IPS-NIHi7 (cell line): Measurements from ENCODE around the gene HNRNPC.
A peak's percentile ranks its signal among the peaks of the same experiment; 100 is the strongest.

Experiments
- DNase-seq: peaks from one replicate; pipeline ENCODE4 v3.0.0; 2012; ENCODE audit warnings: mixed read lengths; ENCODE audit errors: extremely low spot score

HNRNPC gene

DNA sequence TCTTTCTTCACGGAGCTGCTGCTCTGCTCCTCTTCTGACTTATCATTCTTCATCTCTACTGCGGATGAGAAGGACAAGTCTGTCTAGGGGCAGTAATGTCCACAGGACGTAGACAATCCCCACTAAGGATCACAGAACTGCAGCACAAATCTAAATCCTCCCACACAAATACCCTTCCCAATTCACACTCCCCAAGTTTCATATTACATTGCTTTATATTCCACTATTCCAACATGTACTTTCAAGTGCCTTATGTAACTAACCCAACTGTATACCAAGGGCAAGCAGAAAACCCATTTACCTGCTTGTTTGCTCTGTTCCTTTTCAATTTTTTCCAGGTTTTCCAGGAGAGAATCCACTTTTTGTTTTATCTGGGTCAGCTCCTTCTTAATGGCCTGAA is 57.7 kb downstream of the HNRNPC start:
- no peak for DNase-seq

DNA sequence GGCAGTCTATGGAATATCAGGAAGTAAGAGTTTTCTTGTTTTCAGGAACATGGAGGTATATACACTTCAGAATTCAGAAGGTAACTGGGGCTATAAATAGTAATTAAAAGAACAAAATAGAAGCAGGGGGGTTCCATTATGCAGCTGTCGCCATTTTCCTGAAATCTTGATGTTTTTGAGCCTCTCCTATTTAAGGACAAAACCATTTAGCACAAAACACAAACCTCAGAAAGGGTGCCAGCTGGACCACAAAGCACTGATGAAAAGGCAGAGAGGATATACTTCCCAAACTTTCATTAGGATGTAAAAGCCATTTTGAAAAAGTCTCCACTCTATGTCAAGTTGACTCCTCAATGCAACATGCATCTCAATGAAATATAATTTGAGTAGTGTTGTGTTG is 59.2 kb downstream of the HNRNPC start:
- DNase-seq, result no peak

DNA sequence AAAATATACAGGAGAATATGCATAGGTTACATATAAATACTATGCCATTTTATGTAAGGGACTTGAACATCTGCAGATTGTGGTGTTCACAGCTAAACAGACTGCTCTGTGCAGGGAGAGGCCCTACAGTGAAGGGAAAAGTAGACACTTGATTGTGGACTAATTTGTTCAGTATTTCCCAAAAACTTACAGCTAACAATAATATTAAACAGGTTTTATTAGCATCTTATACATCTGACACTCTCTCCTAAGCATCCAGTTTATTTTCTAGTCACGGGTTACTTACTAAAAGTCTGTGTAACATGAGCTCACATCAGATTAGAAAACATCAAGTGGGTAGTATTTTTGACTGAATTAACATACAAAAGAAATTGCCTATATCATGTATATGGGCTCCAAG is 60.1 kb downstream of the HNRNPC start:
- no peak for DNase-seq

DNA sequence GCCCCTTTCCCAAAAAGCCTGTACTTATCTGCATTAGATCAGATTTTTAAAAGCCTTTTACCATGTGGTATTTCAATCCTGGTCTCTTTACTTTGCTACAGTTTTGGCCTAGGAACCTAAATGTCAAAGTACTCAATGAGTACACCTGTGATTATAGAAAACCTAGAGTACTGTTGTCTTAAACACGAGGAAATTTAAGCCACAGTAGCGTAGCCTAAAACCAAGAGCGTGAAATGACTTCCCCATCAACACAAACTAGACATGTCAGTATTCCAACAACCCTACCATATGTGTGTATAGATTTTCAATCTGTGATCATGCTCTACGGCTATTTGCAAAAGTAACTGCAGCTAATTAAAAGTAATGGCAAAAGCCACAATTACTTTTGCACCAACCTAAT is 60.7 kb downstream of the HNRNPC start:
- DNase-seq, result no peak

DNA sequence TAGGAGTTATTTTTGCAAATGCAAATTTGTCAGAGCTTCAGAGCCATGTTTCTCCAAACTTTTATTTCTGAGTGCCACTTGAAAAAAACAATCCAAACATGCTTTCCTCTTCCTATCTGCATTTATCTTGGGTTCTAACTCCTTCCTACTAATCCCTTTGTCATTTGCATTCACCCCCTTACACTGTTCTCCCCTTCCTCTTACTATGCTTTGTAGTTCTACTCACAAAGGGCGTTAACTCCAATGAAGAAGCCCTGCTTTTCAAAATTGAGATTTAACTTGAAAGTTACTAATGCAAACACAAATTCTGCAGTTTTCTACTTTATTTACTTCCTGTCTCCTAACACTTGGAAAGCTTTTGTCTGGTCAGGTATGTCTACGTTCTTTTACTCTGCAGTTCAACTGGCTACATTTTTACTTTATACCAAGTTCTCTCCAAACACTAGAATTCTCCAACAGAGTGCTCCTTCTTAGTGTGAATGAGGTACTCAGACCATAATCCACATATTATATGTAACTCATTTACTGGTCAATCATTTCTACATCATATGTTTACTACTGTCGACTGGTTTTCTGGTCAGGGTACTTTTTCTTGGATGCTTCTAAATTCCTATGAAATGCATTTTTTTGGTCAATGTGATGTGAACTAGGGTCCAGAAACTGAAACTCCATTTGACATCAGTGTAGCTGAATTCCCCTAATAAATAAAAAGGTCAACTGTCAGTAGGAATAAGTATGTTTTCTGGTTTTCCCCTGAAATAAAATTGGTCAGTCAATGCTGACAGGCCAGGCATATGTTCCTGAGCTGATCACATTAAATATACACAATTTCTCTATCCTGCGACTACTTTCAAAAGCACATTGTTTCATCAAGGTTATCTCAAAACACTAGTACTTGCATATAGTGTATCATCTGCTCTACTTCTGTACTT is 62.2 kb downstream of the HNRNPC start:
- no peak for DNase-seq

DNA sequence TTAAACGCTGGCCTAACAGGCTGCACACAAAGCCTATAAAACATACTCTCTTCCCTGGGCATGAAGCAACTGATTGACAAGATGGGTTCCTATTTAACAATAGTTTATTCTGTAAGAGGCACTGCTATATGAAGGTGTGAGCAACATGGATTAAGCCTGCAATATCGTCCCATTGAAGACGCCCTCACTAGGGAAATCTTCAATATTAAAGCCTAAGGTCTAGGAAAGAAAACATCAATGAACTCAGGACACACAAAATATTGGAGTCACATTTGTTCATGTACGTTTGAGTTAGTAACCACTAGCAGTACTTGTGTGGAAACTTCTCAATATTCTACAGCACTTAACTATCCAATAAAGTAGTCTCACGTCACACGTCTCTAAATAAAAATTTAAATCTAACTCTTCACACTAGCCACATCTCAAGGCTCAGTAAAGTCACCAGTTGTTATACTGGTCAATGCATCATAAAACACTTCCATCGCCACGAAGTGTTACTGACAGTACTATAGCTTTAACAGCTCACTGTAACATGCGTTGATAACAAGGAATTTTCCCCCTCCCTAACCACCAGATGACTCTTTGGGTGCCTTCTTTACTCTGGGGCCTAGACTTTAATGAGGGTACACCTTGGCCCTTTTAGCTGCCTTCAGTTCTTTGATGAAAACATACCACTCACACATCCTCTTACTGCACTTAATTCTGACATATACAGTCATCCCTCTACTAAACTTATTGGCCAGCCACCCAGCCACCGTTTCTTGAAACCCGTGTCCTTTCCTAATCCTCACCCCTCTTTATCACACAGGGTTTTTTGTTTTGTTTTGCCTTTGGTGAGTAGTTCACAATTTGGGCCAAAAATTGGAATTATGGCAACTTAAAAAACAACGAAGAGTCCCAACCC is 63.3 kb downstream of the HNRNPC start:
- DNase-seq, result no peak

DNA sequence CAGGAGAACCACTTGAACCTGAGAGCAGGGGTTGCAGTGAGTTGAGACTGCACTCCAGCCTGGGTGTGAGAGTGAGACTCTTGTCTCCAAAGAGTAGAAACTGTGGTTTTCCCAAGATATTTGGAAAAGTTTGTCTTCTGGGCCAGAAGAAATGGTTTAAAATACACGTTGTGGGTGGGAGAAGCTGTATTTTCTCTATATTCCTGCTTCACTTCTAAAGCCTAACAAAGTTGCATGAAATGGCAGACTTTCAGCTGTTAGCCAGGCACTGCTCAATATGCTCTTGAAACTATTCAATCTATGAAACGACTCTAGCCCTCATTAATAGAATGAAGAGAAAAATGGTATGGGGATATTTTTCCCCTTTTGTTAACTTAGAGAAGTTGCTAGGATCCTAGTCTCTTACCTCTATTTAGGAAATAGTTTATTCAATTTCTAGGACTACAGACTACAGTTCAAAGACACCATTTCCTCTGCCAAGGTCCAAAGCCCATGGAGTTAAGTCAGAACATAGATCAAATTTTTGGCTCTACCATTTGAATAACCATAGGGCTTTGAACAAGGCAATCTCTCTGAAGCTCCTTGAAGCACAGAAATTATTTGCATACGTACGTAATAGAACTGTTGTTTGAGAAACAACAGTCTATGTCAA is 64.1 kb downstream of the HNRNPC start:
- no peak for DNase-seq

DNA sequence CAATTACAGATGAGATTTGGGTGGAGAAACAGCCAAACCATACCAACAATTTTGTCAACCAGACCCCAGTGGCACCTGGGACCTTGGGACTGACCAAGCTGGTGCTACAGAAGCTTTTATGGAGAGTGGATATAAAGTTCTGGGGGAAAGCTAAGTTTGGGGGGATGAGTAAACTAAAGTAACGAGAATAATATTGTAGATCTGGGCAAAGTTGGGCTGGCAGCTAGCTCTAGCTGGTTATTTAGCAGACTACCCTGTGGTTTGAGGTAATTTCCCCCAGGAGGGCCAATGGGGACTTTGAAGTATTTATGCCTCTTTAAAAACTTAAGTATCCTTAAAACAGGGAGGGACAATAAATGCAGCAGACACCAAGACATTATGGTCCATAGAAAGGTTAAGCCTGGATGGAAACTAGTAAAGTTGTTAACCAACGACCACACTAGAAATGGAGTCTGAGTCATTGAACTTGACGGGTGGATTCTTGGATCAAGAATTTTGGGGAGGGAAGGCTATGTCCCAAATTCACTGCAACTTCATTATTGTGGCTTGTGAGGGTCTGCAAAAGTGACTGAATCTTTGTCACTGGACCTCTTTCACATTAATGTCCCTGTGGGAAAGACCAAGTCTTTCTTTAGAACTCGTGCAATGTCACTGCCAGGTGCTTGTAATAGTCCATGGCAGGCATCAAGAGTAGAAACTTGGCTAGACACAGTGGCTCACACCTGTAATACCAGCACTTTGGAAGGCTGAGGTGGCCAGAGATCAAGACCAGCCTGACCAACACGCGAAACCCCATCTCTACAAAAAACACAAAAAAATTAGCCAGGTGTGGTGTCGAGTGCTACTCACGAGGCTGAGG is 64.8 kb downstream of the HNRNPC start:
- DNase-seq, result no peak

DNA sequence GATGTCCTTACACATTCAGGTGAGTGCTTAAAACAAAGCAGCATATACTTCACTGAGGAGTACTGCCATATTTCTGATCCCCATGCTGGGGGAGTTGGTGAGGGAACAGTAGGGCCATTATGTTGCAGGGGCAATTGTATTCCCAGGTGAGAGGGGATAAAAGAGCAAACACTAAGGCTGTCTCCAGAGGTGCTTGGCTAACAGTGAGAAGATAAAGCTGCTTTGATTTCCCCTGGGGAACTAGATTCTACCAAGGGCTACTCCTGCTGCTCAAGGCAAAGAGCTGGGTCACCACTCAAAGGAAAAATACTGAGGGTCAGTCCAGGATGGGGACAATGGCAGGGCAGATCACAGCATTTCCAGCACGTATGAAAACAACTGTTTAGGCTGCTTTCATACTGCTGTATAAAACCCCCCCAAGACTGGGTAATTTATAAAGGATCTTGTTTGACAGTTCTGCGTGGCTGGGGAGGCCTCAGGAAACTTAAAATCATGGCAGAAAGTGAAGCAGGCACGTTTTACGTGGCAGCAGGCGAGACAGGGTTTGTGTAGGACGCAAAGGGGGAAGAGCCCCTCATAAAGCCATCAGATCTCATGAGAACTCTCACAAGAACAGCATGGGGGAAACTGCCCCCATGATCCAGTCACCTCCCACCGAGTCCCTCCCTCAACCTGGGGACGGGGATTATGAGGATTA is 65.6 kb downstream of the HNRNPC start:
- peak; percentile 18 for DNase-seq

DNA sequence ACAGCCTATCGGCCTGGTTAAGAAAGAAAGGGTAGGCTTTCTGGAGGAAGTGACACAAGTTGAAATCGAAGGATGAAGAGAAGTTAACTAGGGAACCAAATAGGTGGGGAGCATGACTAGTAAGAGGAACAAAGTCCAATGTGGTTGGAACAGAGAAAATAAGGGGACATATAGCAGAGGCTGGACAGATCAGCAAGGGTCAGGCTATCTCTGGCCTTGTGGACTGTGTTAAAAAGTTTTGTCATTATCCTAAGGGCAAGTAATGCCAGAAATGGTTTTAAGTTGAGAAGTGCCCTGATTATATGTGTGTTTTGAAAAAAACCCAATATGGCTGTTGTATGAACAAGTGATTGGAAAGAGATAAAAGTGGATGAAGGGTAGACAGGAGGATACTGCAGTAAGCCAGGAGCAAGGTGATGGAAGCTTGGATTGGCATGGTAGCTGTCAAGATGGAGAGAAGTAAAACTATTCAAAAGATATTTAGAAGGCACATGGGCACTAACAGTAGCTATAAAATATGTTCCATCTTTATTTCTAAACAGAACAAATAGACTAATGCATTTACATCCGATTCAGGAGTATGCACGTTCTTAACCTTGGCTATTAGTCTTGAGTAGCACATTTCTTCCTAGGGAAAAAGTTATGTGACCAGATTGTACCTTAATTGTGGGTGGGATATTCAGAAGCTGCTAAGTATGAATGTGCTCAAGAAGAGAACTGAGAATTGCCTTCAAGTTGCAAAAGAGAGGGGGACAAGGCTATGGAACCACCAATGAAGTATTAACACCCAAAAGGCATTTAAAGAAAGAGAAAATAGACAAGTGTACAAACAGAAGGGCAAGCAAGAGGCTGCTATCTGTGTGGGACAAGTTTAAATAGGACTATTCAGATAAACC is 66.5 kb downstream of the HNRNPC start:
- no peak for DNase-seq

DNA sequence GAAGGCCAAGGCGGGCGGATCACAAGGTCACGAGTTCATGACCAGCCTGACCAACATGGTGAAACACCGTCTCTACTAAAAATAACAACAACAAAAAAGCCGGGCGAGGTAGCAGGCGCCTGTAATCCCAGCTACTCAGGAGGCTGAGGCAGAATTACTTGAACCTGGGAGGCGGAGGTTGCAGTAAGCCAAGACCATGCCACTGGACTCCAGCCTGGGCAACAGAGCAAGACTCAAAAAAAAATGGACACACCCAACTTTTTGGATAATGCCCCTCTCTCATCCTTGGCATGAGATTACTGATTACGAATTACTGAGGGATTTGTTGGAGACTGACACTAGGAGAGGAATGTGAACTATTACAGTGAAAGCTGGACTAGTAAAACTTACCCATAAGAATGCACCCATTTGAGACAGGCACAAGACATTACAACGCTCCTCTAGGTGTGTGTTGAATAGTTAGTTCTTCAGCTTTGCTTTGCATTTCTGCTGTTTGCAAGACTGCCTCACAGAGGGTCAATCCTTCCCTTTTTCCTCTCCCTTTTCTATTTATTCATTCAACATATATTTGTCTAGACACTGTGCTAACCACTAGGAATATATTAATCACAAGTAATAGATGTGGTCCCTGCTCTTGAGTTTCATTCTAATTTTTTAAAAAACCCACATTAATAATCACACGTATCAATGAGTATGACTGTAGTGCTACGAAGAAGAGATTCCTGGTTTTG is 67.3 kb downstream of the HNRNPC start:
- DNase-seq, result no peak

DNA sequence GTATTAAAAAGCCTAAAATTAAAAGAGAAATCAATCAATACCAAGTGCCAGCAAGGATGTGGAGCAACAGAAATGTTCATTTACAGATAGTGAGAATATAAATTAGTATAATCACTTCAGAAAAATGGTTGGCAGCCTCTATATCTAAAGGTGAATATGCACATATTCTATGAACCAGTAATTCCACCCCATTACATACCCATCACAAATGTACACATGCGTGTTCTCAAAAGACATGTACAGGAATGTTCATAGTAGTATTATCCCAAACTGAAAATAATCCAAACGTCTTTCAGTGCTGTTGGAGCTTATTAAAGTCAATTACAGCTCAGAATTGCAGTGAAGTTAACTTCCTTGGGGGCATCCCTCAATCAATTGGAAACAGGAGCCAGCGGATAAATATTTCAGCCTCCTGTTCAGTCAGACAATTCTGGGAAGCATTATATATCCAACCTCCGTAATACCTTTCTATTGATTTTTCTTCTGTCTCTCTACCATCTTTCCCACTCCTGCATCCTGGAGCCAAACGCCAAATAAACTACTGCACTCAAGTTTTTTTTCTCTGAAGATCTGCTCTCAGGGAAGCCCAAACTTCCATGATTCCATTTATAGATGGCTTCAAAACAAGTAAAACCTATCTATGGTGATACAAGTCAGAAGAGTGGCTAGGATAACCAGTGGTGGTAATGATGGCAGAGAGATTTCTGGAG is 68.3 kb downstream of the HNRNPC start:
- no peak for DNase-seq

DNA sequence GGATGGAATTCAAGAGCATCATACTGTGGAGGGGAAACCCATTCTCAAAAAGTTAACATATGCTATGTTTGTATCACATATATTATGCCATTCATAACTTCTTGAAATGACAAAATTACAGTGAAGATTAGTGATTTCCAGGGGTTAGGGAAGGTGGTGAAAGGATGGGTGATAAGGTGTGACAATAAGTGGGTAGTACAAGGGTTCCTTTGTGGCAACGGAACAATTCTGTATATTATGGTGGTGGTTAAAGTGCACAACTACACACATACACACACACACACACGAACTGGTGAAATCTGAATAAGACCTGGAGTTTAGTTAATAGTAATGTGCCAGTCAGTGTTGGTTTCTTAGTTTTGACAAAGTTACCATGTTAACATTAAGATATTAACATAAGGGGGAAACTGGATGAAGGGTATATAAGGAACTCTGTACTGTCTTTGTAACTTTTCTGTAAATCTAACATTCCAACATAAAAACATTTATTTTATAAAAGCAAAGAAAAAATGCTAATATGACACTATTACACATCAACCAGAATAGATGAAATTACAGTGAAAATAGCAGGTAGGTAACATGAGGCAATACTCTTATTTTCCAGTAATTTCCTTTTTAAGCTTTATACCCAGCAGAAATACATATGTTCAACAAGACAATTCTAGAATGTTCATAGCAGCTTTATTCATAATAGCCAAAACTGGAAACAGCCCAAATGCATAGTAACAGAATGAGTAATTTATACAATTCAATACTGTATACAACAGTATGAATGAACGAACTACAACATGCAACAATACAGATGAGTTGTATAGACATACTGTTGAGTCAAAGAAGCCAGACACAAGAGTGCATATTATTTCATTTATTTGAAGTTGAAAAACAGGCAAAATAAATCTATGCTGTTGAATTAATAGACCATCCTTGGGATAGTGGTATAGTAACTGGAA is 69.4 kb downstream of the HNRNPC start:
- no peak for DNase-seq

DNA sequence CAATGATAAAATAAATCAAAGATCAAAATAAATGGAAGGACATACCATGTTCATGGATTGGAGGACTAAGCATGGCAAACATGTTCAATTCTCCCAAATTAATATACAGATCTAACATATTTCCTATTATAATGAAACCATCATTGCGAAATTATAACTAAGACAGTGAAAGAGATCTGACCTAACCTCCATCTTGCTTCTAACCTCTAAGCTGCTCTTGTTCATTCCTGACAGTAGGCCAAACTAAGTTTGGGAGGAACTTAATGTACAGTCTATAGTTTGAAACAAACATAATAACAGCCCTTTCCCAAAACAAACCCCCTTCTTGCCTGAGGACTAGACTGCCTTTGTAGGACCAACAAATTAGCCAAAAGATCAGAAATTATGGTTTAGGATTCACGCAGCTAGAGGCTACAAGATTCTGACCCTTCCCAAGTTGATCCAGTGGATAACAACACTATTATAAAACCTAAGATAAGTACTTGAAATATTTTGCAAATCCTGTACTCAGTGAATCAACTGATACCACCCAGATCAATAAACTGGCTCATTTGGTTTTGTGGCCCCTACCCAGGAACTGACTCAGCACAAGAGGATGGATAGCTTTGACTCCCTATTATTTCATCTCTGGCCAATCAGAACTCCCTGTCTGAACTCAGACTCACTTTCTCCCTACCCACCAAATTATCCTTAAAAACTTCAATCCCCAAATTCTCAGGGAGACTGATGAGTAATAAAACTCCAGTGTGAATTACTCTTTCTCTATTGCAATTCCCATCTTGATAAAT is 71.6 kb downstream of the HNRNPC start:
- no peak for DNase-seq

DNA sequence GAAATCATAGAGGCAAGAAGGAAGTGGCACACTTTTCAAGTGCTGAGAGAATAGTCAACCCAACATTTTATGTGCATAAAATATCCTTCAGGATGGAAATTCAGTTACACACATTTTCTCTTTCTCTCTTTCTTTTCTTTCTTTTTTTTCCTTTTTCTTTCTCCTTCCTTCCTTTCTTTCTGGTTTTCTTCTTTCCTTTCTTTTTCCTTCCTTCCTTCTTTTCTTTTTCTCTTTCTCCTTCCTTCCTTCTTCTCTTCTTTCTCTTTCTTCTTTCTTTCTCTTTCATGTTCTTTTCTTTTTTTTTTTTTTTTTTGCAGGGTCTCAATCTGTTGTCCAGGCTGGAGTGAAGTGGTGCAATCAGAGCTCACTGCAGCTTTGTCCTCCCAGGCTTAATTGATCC is 74.6 kb downstream of the HNRNPC start:
- DNase-seq, result no peak

DNA sequence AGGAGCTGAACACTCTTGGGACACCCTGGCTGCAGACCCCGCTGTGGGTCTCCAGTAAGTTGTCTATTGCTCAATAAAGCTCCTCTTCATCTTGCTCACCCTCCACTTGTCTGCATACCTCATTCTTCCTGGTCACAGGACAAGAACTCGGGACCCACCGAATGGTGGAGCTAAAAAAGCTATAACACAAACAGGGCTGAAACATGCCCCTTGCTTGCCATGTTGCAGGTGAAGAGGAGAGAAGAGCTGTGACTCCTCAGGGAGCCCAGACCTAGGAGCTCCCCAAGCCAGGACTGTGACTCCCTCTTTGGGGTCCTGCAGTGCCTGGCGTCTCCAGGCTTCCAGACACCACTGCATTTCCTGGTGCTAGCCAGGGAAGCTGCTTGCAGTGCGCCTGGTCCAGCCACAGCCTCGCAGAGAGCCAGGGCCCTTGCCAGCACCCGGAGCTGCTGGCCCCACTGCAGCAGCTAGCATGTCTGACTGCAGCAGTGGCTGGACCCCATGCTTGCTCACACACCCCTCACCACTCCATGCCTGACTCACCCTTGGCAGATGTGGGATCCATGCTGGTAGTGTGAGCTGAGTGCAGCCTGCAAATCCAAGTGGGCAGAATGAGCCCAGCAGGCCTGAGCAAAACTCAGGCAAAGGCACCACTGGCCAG is 76.2 kb downstream of the HNRNPC start:
- no peak for DNase-seq
